HS-5 (cell line): Measurements from ENCODE around the gene SDHAF2.
"Not testable (repeated sequence)": the region's sequence is repeated elsewhere in the genome, so short reads cannot be mapped to it uniquely, and the experiment has no call there.

Source experiments
- DNase-seq: peaks from one replicate; pipeline ENCODE4 v3.0.0-alpha.2; 2012; ENCODE audit warnings: low read depth

The SDHAF2 gene

GRCh38 chr11:61429691-61430582, at the start of gene SDHAF2, which contains the start of gene CPSF7:
Gene SDHAF2 (plus strand): TSS chr11:61430124. CDS start chr11:61430147, 23 bp downstream.
Gene CPSF7 (minus strand): TSS chr11:61429975. CDS start chr11:61429235, 740 bp downstream.
- DNase-seq: peak; percentile 71

GRCh38 chr11:61380884-61381283, 49.0 kb upstream of the SDHAF2 start:
- no peak for DNase-seq

- DNase-seq: not testable (repeated sequence)
Observed at GRCh38 chr11:61383859-61384258, 46.1 kb upstream of the SDHAF2 start.

DNA sequence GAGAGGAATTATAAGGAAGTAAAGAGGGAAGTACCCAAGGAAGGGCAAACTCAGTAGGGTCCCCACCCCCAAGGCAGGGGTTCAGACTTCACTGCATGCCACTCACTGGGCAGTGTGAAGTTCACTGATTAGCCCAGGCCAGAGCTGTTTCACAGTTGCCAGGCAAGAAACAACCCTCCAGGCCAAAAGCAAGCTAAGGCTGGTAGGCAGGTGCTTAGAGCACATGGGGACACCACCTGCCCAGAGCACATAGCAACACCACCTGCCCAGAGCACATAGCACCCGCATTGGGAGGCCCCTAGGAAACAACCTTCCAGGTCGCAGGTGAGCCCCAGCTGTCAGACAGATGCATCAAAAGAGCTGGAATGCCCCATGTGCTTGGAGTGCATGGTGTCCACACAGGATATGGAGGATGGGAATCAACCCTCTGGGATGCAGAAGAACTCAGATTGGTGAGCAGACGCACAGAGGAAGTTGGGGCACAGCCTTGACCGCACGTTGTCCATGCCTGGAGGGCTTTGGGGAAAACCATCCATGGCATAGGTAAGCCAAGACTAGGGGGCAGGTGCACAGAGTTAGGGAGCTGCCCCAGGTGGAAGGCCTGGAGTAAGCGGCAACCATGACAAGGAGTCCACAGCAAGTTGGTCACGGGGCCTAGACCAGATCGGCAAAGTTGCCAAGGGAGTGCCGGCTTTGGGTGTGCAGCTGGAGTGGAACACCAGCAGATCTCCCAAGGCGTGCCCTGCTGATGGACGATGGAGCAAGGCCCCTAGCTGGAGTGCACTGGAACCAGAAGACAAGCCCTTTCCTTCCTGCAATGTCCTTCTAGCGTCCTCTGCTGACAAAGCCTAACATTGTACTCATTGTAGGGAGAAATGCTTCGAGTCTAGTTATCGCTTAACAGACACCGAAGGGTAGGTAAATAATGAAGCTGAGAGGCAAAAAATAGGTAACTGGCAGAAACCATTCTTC, 45.4 kb upstream of the SDHAF2 start:
- no peak for DNase-seq

DNA sequence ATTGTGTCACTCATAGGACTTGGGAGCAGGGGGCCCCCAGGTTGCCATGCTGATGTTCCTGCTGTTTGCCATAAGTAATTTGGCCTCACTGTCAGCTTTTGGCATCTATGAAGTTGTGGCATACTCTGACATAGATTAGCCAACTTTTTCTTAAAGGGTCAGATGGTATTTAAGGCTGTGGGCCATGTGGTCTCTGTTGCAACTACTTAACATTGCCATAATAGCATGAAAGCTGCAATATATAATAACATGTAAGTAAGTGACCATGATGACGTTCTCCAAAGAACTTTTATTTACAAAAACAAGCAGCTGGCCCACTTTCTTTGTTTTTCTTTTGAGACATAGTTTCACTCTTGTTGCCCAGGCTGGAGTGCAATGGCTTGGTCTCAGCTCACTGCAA, 39.8 kb upstream of the SDHAF2 start:
- DNase-seq: no peak

DNA sequence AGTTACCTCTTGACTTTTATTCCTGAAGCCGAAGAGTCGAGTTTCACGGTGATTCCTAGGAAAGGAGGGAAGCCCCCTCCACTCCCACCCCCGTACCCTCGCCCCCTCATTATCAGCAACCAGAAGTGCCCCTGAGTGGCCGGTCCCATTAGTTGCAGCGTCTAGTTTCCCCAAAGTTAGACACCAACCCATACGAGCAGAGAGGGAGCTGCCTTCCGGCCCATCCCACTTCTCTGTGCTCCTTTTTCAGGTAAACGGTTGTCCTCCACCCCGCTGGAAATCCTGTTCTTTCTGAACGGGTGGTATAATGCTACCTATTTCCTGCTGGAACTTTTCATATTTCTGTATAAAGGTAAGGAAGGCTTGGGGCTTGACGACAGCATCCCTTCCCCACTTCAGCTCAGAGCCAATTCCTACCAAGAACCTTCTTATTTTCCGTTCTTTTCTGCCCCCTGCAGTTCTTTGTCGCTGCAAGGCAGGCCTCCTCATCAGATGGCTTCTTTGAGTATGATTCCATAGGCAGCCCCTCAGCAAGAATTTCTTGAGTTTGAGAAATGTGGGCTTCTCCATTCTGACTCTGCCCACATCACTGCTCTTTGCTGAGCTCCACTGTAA, 36.8 kb upstream of the SDHAF2 start:
- DNase-seq: no peak

DNA sequence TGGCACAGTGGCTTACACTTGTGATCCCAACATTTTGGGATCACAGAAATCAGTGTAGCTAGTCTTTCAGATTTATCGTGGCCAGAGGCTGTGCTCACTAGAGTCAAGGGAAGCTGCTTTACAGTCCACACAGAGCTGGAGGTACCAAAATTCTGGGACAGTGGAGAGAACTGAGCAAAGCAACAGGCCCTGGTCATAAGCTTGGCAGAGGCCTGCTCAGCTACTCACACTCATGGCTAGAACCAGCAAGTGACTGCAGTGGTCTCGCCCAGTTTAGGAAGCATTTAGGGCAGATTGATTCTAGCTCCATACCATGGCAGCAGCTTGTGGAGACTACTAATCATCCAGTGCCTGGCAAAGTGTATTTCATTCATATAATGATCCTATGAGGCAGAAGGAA, 28.8 kb upstream of the SDHAF2 start:
- no peak for DNase-seq

DNA sequence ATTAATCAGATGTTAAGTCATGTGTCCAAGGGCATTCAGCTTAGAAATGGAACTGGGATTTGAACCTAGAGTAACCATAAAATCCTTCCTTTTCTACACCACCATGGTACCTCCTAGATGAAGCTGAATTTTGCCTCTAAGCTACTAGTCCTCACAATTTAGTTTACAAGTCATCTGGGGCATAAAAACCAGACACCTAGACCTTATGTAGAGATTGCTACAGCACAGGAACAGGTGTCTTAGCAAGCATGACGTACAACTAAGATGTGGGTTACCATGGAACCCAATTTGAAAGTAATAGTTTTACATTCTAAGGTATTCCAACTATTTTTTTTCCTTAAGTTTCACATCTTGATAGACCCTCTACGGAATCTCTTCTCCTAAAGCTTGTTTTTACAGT, 28.4 kb upstream of the SDHAF2 start:
- DNase-seq: no peak

DNA sequence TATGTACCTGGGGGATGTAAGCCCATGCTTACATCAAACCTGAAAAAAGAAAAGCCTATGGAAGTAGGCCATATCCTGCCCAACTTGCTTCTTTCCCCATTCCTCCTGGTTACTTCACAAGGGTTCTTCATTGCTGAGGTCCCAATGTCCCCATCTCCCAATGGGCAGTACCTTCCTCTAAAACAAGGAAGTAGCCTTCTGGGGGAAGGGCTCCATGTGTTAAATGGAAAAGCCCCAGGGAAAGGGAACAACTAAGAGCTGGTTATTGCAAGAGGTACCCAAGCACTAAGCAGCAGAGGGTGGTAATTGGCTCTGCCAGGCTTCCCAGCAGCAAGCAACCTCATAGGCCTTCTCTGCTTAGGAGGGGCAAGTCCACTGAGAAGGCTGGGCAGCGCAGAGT, 26.3 kb upstream of the SDHAF2 start:
- DNase-seq: no peak

DNA sequence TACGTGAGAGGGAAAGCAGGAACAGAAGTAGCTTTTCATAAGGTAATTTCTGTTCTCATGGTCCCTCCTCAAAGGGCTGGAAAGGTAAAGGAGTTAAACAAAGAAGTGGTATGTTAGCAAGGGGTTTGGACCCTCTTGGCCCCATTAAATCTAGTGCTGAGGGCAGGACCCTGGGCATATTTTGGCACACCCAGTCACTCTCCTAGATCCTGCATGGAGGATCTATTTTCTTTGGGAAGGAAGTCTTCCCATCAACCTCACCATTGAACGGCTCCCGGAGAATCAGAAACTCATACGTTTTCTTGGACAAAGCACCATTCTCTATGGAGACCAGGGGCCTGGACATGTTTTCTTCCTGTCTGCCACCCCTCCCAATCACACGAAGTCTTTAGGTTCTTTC, 25.8 kb upstream of the SDHAF2 start:
- DNase-seq: no peak

DNA sequence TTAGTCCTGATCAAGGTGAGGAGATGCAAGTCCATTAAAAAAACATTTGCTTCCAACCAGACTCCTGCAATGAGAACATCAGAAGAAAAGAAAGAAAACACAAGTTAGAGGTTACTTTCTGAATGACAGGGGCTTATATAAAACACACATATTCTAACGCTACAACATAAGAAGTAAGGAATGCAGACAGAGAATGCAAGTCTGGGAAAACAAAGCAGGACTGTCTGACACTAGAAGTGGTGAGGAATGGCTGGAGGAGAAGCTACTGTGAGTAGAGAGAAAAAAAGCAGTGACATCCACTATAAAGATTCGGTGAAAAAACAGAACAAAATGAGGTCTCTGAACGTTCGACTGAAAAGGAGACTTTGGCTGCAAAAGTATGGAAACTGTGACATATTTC, 25.3 kb upstream of the SDHAF2 start:
- DNase-seq: no peak

- no peak for DNase-seq
Observed at GRCh38 chr11:61406067-61406466, 23.9 kb upstream of the SDHAF2 start.

DNA sequence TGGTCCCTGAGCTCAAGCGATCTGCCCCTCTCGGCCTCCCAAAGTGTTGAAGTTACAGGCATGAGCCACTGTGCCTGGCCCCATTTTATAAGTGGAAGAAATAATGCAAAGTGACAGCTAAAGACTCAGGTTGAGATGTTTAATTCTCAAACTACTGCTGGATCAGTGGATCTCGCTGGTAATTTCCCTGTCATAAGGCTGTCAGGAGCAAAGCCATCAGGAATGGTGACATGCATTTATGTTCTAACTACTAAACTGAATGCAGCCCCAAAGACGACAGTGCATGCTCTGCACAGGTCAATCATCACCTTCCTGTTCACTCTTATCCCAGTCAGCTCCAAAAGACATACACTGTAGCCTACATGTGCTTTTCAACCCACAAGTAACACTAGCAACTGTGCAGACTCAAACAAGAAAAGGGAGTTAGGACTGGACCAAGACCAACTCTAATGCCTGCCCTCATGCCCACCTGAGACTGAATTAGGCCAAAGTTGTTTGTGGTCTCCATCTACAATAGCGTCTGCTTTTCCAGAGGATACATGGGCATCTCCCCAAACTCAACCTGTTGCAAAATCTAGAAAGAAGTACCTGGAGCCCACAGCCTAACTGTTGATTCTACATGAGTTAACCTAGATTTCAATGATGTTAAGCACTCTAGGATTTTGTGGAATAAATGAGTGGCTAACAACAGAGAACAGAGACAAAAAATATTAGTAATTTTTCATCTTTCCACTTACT, 22.8 kb upstream of the SDHAF2 start:
- no peak for DNase-seq

- no peak for DNase-seq
Observed at GRCh38 chr11:61411589-61411988, 18.3 kb upstream of the SDHAF2 start.

DNA sequence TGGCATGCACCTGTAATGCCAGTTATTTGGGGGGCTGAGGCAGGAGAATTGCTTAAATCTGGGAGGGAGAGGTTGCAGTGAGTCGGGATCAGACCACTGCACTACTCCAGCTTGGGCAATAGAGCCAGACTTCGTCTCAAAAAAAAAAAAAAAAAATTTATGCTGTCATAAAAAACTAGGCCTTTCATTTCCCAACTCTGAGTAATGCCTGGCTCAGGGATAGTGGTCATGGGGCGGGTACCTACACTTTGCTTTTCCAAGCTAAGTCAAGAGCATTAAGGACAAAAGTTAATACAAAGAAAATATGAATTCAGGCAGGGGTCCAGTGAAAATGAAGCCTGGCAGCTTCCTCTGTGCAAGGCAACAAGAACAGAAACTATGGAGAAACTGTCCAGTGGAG, 16.4 kb upstream of the SDHAF2 start:
- no peak for DNase-seq

DNA sequence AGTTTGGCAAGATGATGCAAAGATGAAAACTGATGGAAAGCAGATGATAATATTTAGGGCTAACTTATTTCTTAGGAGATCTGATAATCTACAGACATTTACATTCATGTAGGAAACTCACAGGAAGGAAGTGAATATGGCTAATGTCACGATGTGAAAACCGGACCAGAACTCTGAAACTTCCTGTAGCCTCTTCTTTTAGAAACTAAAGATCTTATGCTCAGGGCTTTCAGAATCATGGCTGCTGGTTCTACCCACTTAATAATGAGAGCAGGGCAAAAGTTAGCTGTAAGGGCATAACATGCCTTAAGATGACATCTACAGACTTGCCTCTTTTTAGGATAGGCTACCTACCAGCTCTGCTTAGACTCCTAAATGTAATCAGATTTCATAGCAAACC, 15.4 kb upstream of the SDHAF2 start:
- no peak for DNase-seq

GRCh38 chr11:61415381-61415780, 14.5 kb upstream of the SDHAF2 start:
- no peak for DNase-seq

DNA sequence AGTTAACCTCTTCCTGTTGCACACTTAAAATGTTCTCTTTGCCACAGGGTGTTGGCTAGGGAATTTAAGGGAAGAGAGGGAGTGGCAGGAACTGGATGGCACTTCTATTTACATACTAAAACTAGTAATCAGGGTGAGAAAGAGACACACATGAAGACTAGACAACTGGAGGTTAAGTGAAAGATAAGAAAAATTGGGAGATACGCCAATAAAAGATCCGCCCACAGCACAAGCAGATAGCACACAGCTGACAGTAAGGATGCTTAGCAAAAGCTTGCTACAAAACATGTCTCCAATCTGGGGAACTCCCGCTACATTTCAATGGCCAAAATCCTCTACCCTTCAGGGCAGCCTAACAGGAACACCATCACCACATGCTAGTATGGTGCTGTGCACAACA, 13.0 kb upstream of the SDHAF2 start:
- DNase-seq: no peak

GRCh38 chr11:61417670-61418069, 12.3 kb upstream of the SDHAF2 start:
- DNase-seq: no peak

DNA sequence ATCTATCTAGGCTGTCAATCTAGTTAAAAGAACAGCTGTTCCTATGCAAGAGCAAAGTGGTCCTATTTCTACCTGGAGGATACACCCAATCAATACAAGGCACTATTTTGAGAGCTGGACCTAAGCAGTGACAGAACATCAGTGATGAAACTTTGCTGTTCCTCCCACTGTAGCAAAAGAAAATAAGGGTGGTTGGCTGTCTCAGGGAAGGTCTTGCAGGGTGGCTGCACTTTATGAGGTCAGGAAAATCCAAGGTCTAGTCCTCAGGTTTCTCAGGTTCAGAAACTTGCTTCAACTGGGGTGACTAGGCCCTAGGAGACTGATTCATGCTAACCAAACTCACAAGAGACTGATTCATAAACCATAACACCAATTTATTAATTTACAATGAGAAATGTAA, 11.8 kb upstream of the SDHAF2 start:
- DNase-seq: no peak

DNA sequence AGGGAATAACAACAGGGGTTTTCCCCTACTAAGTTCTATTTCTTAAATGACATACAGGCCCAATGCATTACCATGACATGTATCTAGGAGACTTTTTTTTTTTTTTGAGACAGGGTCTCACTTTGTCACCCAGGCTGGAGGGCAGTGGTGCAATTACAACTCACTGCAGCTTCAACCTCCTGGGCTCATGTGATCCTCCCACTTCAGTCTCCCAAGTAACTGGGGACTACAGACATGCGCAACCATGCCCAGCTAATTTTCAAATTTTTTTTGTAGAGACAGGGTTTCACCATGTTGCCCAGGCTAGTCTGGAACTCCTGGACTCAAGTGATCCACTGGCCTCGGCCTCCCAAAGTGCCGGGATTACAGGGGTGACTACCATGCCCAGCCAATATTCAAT, 7.7 kb upstream of the SDHAF2 start:
- DNase-seq: no peak
